ENCODE results near the gene GNG7.
"Not testable (repeated sequence)": the region's sequence is repeated elsewhere in the genome, so short reads cannot be mapped to it uniquely, and the experiment has no call there.

Gene GNG7

GRCh38 chr19:2561895-2562294 lies 140.6 kb downstream of the GNG7 start:
- H3K27ac ChIP-seq = no peak overlapping the region
- no peak for TF ChIP-seq CTCF (conservative IDR thresholded peaks at IDR 0.05)

- no peak overlapping the region for H3K27ac ChIP-seq
- no peak for TF ChIP-seq CTCF (conservative IDR thresholded peaks at IDR 0.05)
Measured at GRCh38 chr19:2561221-2561620, 141.3 kb downstream of the GNG7 start.

- TF ChIP-seq CTCF (conservative IDR thresholded peaks at IDR 0.05) = no peak
- H3K27ac ChIP-seq = no peak overlapping the region
Measured at GRCh38 chr19:2560369-2560768, 142.1 kb downstream of the GNG7 start.

DNA sequence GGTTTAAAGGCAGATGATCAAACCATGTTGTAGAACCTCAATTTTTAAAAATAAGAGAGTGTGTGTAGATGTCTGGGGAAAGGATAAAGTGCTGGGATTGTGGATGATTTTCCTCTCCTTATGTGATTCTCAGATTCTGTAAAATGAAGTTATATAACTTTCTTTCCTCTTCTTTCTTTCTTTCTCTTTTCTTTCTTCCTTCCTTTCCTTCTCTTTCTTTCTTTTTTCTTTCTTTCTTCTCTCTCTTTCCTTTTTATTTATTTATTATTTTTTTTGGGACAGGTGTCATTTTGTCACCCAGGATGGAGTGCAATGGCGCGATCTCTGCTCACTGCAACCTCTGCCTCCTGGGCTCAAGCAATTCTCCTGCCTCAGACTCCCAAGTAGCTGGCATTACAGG lies 144.0 kb downstream of the GNG7 start:
- H3K27ac ChIP-seq = no peak overlapping the region
- TF ChIP-seq CTCF (conservative IDR thresholded peaks at IDR 0.05) = no peak

DNA sequence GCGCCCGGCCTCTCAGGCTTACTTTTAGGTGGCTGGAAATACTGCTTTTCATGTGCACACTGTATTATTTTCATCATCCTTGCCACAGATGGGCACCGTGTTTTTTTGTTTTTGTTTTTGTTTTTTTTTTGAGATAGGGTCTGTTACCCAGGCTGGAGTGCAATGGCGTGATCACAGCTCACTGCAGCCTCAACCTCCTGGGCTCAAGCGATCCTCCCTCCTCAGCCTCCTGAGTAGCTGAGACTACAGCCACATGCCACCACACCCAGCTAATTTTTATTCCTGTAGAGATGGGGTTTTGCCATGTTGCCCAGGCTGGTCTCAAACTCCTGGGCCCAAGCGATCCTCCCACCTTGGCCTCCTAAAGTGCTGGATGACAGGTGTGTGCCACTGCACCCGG lies 144.4 kb downstream of the GNG7 start:
- not testable (repeated sequence) for H3K27ac ChIP-seq

GRCh38 chr19:2557093-2557440 lies 145.4 kb downstream of the GNG7 start:
- H3K27ac ChIP-seq = no peak overlapping the region
- TF ChIP-seq CTCF (conservative IDR thresholded peaks at IDR 0.05) = no peak

DNA sequence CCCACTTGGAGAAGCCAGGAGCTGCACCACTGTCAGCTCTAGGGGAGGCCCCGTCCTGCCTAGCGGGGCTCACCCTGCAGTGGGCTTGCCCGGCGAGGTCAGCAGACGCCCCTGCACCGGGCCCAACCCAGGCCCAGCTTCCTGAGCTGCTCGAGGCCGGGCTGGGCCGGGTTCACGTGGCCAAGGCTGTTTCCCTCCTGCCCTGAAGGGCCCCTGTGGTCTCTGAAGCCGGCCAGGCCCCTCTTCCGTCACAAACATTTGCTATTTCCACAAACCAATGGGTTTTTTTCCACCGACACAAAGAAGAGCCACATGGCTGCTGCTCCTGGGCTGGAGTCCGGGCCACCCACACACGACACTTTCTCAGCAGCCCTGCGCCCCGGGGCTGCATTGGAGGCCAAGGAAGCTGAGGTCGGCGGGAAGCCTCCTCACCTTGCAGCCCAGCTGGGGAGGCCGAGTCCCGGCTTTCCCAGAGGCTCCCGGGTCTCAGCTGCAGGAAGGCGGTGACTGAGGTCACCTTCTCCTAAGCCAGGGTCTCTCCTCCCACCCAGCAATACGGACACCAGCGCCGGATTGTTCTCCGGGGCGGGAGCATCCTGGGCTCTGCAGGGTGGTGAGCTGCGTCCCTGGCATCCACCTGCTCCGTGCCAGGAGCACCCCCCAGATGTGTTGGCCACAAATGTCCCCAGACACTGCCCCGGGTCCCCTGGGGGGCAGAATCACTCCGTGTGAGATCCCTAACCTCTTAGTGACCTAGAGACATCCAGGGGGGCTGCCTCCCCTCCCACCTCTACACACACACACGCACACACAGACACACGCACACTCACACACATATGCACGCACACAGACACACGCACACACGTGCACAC lies 146.0 kb downstream of the GNG7 start:
- no peak for TF ChIP-seq CTCF (conservative IDR thresholded peaks at IDR 0.05)
- no peak overlapping the region for H3K27ac ChIP-seq

DNA sequence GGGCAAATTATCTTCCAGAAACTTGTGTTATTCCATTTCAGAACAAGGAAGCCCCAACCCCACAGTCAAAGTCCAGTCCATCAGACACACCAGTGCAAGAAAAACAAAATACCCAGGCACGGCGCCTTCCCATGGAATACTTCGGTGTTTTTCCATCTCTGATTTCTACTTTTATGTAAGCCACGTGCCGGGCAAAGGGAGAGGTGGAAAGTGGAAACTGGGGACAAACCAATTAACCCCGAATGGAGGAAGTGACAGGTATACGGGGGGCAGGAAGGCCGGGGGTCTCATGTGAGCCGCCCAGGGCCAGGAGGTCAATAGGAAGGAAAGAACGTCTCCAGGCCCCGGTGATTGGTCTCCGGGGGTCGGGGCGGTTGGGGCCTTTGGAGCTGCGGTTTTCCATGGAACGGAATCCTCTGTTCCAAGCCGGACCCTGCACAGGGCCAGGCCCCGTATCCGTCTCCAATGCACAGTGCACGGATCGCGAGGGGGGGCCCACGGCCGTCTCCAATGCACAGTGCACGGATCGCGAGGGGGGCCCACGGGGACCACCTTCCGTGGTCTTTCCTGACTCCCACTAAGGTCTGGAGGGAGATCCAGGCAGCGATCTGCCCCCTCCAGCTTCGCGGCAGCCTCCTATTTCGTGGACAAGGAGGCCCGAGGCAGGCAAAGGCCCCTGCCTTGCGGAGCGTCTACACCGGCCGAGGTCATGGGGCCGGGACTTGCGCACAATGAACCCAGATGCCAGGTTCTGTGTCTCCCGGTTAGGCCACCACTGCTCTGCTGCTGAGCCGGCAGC lies 146.9 kb downstream of the GNG7 start:
- no peak overlapping the region for H3K27ac ChIP-seq
- no peak for TF ChIP-seq CTCF (conservative IDR thresholded peaks at IDR 0.05)
